GM04503 (cell line): Measurements from ENCODE around the gene ASAP3.

Source experiments
- DNase-seq: peaks from one replicate; pipeline ENCODE4 v3.0.0-alpha.2; 2012; ENCODE audit warnings: low read depth

Gene ASAP3

DNA sequence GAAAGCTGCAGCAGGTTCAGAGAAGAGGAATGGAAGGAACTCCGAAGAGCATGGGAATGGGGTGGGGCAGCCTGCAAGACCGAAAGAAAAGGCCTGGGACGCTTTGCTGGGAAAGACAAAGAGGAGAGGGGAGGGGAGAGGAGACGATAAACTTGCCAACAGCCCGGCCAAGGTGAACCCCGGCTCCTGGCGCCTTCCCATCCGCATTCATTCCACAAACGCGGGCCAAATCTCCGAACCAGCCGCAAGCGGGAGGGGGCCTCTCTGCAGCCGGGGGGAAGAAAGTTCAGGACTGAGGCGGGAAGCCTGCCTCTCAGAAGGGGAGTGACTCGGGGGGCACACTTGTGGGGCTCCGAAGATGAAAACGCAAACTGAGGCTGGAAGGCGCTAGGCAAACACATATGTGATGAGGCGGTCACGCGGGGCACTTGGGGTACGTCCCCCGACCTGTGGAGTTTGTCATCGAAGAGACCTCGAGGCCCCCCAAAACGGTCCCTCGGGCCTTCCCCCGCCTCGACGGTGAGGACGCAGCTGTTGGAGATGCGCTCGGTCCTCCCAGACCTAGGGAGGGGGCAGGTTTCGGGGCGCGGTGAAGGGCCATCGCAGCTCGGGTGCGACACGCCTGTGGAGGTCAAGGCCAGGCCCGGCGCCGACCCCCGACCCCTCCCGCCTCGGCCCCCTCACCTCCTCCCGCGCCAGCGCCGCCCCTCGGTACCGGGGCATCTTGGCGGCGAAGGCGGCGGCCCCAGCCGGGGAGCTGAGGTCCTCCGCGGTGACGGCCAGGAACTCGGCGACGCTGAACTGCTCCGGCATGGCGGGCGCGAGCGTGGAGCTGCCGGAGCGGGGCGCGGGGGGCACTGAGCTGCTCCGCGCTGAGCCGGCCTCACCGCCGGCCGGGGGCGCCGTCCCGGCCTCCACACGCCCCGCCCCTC lies at the start of gene ASAP3:
Gene ASAP3, minus strand, starts transcription at position 859 of the 932 bp plus-strand sequence. Its CDS starts 46 bp downstream, at position 813.
- no peak for DNase-seq

GRCh38 chr1:23533246-23534023 lies 49.5 kb upstream of the ASAP3 start:
- no peak for DNase-seq

- DNase-seq = no peak
Observed at GRCh38 chr1:23531562-23532094, 47.6 kb upstream of the ASAP3 start.

- no peak for DNase-seq
Observed at GRCh38 chr1:23530747-23531561, 47.0 kb upstream of the ASAP3 start, which contains the start of gene E2F2. Gene E2F2 (minus strand): TSS chr1:23531233. CDS start chr1:23530793, 440 bp downstream.

GRCh38 chr1:23530087-23530746 lies 46.2 kb upstream of the ASAP3 start:
- DNase-seq = no peak

DNA sequence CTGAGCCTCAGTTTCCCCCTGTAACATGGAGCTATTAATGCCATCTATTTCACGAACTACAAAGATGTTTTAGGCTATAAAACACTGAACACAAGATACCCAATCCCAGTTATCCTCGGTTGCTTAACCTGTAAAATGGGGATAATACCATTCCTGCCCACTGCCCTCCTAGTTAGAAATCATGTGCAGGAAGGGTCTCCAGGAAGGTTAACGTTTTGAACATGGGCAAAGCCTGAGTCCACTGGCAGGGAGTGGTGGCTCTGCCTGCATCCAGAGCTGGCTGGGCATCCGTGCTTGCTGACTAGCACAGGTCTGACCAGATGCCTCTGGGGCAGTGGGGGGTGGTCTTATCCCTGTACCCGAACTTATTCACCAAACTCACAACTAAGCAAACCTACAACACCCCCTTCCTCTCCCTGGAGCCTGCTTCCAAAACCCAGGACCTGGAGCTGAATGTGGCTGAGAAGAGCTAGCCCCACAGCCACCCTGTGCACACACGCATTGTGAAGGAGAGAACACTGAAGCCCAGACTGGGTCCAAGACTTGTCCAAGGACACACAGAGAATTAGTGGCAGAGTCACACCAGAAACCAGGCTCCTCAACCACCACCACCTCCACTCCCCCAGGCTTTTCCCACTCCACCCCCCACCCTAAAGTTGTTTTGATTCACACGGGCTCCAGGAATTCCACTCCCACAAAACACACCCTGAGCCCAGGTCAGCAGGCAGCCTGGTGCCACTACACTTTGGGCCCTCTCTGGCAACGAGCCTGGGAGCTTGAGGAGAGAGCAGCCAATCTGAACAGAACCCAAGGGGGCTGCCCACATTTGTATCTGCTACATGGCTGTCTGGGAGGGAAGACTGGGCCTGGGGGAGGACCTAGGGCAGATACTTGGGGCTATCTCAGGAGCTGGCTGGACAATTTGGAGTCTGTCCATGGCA lies 45.4 kb upstream of the ASAP3 start:
- no peak for DNase-seq

GRCh38 chr1:23528250-23528978 lies 44.4 kb upstream of the ASAP3 start:
- peak; percentile 36 for DNase-seq

DNA sequence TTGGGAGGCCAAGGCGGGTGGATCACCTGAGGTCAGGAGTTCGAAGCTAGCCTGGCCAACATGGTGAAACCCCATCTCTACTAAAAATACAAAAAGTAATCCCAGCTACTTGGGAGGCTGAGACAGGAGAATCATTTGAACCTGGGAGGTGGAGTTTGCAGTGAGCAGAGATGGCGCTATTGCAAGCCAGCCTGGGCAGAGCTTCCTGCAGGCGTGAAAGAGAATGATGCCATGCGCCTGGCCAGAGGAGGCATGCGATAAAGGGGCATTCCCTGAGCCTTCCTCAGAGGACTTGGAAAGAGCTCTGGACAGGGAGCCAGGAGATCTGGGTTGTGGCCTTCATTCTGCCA lies 43.9 kb upstream of the ASAP3 start:
- no peak for DNase-seq

DNA sequence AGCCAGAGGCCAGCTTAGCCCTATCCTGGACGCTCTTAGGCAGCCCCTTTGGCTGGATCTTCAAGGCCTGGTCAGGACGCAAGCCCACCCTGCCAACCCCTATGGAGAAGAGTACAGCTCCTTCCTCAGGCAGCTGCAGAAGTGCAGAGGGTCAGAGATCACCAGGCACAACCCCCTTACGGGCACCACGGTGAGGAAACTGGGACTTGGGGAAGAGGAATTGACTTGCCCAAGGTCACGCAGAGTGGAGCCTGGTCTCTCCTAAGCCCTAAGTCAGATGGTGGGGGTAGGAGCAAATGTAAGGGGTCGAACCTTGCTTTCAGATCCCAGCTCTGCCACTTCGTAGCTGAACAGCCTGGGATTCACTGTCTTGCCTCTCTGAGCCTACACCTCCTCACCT lies 43.4 kb upstream of the ASAP3 start:
- no peak for DNase-seq

- DNase-seq = no peak
Observed at GRCh38 chr1:23526329-23527041, 42.5 kb upstream of the ASAP3 start.

DNA sequence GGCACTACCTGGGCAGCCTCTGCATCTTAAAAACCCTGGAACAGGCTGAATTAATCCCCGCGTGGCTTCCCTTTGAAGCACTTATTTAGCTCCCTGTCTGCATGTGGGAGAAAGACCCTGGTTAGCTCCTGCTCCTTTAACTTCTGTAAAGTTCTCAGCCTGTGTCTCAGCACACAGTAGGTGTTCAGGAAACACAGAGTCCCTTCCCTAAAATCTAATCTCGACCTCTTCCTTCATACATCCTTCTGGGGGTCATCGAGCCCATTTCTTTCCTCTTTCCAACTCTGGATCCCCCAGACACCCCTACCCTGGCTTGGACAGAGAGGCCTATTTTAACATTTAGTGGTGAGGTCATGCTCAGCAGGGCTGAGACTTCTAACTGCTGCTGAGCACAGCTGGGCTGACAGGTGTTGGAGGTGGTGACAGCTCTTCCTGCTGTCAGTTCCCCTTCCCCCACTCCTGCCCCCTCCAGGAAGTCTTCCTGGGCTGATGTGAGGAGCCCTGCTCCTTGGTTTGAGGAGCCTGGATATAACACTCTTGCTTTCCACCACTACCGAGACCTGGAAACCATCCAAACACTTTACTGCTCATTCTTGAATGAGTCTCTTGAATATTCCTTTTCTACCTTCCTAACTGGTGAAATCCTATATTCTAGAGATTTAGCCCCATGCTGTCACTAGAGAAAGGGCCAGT lies 41.7 kb upstream of the ASAP3 start:
- DNase-seq = no peak

DNA sequence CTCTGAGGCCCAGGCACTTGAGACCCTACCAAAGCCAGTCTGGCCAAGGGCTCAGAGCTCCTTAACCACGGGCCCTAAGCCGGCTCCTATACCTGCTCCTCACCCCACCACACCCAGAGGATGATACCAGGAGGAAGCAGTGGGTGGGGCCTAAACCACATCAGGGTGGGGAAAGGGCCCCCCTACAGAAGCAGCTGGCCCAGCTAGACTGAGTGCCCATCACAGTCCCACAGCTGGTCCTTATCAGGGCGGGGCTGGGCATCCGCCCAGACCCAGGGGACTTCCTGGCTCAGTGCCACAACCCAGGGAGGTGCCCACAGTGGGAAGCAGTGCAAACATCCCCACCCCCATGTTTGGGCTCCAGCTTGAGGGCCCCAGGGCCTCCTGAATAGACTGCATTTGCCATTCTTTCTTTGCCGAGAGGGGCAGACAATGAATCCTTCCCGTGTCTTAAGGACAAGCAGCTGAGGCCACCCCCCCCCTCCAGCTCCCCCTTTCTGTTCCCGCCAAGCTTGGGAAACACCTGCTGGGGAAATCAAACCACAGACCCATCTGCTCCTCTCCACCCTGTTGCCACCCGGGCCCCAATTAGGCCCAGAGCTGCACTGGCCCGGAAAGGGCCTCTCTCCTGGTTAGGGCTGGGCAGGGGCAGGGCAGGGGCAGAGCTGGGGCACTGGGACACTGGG lies 40.9 kb upstream of the ASAP3 start:
- no peak for DNase-seq

DNA sequence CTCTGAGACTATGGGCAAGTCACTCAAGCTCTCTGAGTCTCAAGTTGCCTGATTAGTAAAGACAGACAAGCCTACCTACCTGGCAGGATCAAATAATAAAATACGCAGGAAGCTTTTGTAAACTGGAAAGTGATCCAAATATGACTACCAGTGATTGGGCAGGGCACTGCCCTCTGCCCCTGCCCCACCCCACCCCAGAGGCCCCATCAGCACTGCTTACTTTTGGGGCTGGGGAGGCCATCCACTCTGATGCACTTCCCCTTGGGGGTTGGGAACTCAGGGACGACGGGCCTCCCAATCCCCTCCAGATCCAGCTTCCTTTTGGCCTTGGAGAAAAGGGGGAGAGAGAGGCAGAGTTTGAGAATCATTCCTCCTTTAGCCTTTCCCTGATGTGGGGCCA lies 40.2 kb upstream of the ASAP3 start:
- DNase-seq = no peak

- no peak for DNase-seq
Observed at GRCh38 chr1:23522244-23522982, 38.4 kb upstream of the ASAP3 start.

GRCh38 chr1:23521588-23521987 lies 37.6 kb upstream of the ASAP3 start:
- DNase-seq = no peak

GRCh38 chr1:23517581-23517980 lies 33.6 kb upstream of the ASAP3 start:
- DNase-seq = no peak

- no peak for DNase-seq
Observed at GRCh38 chr1:23515905-23516304, 31.9 kb upstream of the ASAP3 start.
